GM10248 (cell line): ENCODE data around the gene CSNK2A1.

Source experiments
- CTCF ChIA-PET: fragments of 300-600 bp; sonication (Branson Sonifier 250); formaldehyde crosslinking; extraction: SDS; loops from one replicate; lab custom pipeline; 2021; ENCODE audit warnings: antibody characterized with exemption; lab: Yijun Ruan, JAX
- POLR2A ChIA-PET: fragments of 350-650 bp; sonication (Branson Sonifier 250); formaldehyde crosslinking; extraction: SDS; loops from one replicate; lab custom pipeline; 2020; ENCODE audit warnings: antibody characterized with exemption; lab: Yijun Ruan, JAX
- DNase-seq: peaks from one replicate; pipeline ENCODE4 v3.0.0; 2012; ENCODE audit errors: extremely low spot score
- CTCF ChIP-seq: IDR thresholded peaks from 2 replicates; pipeline ENCODE4 v1.5.1; 2012; ENCODE audit warnings: mild to moderate bottlenecking, low read depth; ENCODE audit errors: extremely low read depth, missing control alignments, control extremely low read depth

Gene CSNK2A1

GRCh38 chr20:539848-540247 lies 3.7 kb downstream of the CSNK2A1 start:
- TF ChIP-seq CTCF: no peak
- ChIA-PET CTCF (interaction anchor here (2.3 kb wide), 1 partner anchor 20 kb away, joined by 10 read pairs; no protein-coding TSS in a partner anchor), POLR2A (no interaction called here)
- no peak for DNase-seq

DNA sequence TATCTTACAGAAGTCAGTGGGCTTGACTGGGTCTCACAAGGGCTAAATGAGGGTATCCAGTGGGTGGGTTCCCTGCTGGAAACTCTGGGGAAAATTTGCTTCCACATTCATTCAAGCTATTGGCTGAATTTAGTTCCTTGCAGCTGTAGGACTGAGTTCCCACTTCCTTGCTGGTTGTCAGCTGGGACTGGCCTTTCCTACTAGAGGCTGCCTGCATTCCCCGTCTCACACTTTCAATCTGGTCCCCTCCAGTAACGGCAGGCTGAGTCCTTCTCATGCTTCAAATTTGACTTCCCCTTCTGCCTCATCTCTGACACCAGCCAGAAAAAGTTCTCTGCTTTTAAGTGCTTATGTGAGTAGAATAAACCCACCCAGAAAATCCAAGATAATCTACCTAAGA lies 4.4 kb downstream of the CSNK2A1 start:
- ChIA-PET CTCF (interaction anchor here (2.3 kb wide), 1 partner anchor 19 kb away, joined by 10 read pairs; no protein-coding TSS in a partner anchor), POLR2A (no interaction called here)
- DNase-seq: no peak
- no peak for TF ChIP-seq CTCF

DNA sequence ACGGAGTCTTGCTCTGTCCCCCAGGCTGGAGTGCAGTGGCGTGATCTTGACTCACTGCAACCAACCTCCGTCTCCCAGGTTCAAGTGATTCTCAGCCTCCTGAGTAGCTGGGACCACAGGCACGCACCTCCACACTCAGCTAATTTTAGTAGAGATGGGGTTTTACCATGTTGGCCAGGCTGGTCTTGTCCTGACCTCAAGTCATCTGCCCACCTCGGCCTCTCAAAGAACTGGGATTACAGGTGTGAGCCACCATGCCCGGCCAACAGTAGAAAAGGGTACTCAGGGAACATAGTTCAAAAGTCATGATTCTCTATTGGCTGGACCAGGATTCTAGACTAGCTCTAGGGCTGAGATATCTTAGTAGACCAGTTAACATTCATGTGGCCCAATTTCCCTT lies 5.6 kb downstream of the CSNK2A1 start:
- POLR2A ChIA-PET: no interaction called here
- no peak for TF ChIP-seq CTCF
- CTCF ChIA-PET: interaction anchor here (1.0 to 2.3 kb wide), 3 partner anchors 10 to 18 kb away, joined by 3 to 10 read pairs (median 5); no protein-coding TSS in a partner anchor
- no peak for DNase-seq

GRCh38 chr20:536426-537010 lies 7.1 kb downstream of the CSNK2A1 start:
- TF ChIP-seq CTCF: no peak
- POLR2A ChIA-PET: interaction anchor here (0.5 kb wide), 1 partner anchor 48 kb away, joined by 4 read pairs; no protein-coding TSS in a partner anchor
- DNase-seq: no peak
- CTCF ChIA-PET: interaction anchor here (1.2 to 2.0 kb wide), 4 partner anchors 8 to 131 kb away, joined by 3 to 6 read pairs (median 5); no protein-coding TSS in a partner anchor

DNA sequence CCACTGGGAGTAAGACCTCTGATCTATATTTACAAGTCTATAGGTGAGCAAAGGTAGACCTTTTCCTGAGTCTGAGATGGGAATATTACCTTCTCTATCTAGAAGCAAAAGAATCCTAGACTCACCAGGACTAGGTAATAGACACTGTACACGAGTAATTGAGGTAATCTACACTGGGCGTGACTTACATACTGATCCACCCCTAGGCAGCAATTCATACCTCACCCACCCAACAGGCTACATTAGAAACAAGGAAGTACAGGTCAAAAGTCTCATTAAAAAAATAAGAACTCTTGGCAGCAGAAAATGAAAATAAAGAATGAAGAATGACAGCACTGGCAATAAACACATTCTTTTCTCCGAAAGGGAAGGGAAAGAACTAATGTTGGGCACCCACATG lies 7.6 kb downstream of the CSNK2A1 start:
- CTCF ChIA-PET: interaction anchor here (1.5 to 2.0 kb wide), 3 partner anchors 14 to 132 kb away, joined by 5 to 6 read pairs (median 5); no protein-coding TSS in a partner anchor
- POLR2A ChIA-PET: interaction anchor here (0.5 kb wide), 1 partner anchor 48 kb away, joined by 4 read pairs; no protein-coding TSS in a partner anchor
- no peak for TF ChIP-seq CTCF
- DNase-seq: no peak

DNA sequence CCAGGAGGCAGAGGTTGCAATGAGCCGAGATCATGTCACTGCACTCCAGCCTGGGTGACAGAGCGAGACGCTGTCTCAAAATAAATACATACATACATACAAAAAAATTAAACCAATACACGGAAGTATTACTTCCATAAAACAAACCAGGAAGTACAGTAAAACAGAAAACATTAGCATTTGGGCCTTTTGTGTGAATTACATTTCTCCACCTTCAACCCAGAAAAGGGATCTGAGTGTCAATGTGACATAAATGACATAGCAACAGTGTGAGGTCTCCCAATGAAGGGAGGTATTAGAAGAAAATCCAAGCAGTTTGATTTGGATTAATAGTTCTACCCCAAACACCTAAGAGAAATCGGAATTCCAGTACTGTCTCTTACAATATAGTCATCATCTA lies 10.1 kb downstream of the CSNK2A1 start:
- no peak for TF ChIP-seq CTCF
- ChIA-PET POLR2A (no interaction called here), CTCF (no interaction called here)
- no peak for DNase-seq
